GM06990 (cell line): Measurements from ENCODE around the gene GRK7.

Experiments
- DNase-seq: peaks from one replicate; pipeline ENCODE4 v3.0.0-alpha.2; 2011; ENCODE audit not compliant: insufficient read length; ENCODE audit errors: extremely low read depth
- H3K27me3 ChIP-seq: replicated peaks from 2 replicates; pipeline ENCODE4 v1.6.0; 2011; ENCODE audit warnings: low read length; ENCODE audit not compliant: control insufficient read depth, insufficient read depth
- H3K36me3 ChIP-seq: 2 replicates; pipeline ENCODE4 v1.5.1; 2011; ENCODE audit warnings: low read length; ENCODE audit not compliant: control insufficient read depth, insufficient read depth
- H3K4me3 ChIP-seq: replicated peaks from 2 replicates; pipeline ENCODE4 v1.5.1; 2011; ENCODE audit warnings: low read depth, mild to moderate bottlenecking, control low read depth, low read length
- TF ChIP-seq, protein P1 (sequence below): IDR thresholded peaks from 2 replicates; pipeline ENCODE4 v1.5.1; 2011; ENCODE audit warnings: low read length, control low read depth, mild to moderate bottlenecking, inconsistent platforms; ENCODE audit not compliant: insufficient read depth, poor library complexity, severe bottlenecking

The GRK7 gene

DNA sequence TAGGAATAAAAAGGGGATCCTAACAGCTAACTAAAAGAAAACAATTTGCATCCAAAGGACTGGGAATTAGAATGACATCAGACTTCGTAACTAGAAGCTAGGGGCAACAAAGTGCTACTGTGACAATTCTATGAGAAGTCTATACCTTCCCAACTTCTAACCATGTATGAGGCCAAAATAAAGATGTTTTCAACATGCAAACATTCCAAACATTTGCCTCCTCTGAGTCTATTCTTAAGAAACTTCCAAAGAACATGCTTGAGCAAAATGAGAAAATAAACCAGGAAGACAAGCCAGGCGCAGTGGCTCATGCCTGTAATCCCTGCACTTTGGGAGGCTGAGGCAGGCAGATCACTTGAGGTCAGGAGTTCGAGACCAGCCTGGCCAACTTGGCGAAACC, 38.2 kb upstream of the GRK7 start:
- H3K27me3 ChIP-seq: no peaks in the 10 kb centered on the region
- no peak overlapping the region for H3K4me3 ChIP-seq
- TF ChIP-seq, protein P1, sequence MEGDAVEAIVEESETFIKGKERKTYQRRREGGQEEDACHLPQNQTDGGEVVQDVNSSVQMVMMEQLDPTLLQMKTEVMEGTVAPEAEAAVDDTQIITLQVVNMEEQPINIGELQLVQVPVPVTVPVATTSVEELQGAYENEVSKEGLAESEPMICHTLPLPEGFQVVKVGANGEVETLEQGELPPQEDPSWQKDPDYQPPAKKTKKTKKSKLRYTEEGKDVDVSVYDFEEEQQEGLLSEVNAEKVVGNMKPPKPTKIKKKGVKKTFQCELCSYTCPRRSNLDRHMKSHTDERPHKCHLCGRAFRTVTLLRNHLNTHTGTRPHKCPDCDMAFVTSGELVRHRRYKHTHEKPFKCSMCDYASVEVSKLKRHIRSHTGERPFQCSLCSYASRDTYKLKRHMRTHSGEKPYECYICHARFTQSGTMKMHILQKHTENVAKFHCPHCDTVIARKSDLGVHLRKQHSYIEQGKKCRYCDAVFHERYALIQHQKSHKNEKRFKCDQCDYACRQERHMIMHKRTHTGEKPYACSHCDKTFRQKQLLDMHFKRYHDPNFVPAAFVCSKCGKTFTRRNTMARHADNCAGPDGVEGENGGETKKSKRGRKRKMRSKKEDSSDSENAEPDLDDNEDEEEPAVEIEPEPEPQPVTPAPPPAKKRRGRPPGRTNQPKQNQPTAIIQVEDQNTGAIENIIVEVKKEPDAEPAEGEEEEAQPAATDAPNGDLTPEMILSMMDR: no peak
- no peak for DNase-seq
- H3K36me3 ChIP-seq: no peaks in the 10 kb centered on the region

GRCh38 chr3:141726483-141726882, 36.7 kb upstream of the GRK7 start:
- no peaks in the 10 kb centered on the region for H3K27me3 ChIP-seq
- no peaks in the 10 kb centered on the region for H3K36me3 ChIP-seq
- TF ChIP-seq, protein P1: no peak
- no peak for DNase-seq
- no peak overlapping the region for H3K4me3 ChIP-seq

DNA sequence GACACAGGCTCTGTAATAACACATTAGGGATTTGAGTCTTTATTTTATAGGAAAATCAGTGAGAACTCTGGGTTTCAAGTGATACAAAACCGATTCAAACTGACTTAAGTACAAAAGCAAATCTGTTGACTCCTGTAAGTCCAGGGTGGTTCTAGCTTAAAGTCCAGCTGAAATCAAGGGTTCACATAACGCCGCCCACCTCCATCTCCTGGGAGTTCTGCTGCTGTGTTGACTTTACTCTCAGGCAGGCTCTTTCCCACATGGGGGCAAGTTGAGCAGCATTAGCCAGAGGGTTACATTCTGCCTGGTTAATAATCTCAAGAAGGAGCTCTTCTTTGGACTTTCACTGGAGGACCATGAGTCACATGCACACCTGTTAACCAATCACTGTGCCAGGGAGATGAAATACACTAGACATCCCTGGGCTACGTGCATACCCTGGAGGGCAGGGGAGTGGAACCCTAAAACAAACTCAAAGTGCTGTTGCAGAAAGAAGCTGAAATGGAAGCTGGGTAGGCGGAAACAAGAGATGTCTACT, 34.8 kb upstream of the GRK7 start:
- H3K36me3 ChIP-seq: no peaks in the 10 kb centered on the region
- no peaks in the 10 kb centered on the region for H3K27me3 ChIP-seq
- DNase-seq: no peak
- TF ChIP-seq, protein P1: no peak
- H3K4me3 ChIP-seq: no peak overlapping the region

DNA sequence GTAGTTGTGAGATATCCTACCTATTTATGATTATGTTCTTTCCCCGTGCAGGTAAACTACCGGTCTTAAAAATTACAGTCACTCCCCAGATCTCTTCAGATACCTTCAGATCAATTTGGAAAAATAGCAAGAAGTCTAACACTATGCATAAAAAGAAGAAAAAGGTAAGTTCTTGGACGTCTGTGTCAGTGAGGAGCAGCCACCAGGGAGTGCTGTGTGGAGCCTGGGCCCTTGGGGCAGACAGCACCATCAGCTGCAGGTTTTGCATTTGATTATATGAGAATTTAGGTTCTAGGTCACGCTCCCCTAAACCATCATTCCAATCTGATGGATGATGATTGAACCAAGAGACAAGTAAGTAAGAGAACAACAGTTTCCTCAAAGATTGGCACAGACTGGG, 34.0 kb upstream of the GRK7 start:
- no peaks in the 10 kb centered on the region for H3K27me3 ChIP-seq
- no peak overlapping the region for H3K4me3 ChIP-seq
- TF ChIP-seq, protein P1: peak; percentile 14
- no peak for DNase-seq
- no peaks in the 10 kb centered on the region for H3K36me3 ChIP-seq

DNA sequence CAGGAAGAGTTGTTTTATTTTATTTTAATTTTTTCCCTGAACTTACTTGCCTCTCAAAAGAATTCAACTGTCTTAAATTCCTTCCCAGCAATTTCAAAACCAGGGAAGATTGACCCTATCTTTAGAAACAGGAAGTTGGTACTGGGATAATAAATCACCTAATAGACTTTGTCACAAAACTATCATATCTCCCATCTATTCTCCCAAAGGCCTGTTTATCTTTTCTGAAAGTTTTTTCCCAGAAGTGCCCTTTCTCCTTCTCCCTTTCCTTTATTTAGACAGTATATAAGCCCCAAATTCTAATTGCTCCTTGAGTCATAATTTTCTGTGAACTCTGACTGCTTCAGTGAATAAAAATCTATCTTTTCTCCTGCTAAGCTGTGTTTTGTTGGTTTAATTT, 28.0 kb upstream of the GRK7 start:
- DNase-seq: no peak
- TF ChIP-seq, protein P1: no peak
- Histone ChIP-seq H3K4me3 (no peak overlapping the region), H3K36me3 (no peaks in the 10 kb centered on the region), H3K27me3 (no peaks in the 10 kb centered on the region)

GRCh38 chr3:141735770-141736465, 27.3 kb upstream of the GRK7 start:
- no peaks in the 10 kb centered on the region for H3K36me3 ChIP-seq
- TF ChIP-seq, protein P1: no peak
- no peak for DNase-seq
- H3K27me3 ChIP-seq: no peaks in the 10 kb centered on the region
- no peak overlapping the region for H3K4me3 ChIP-seq
